ENCODE results near the gene GLP1R.

- TF ChIP-seq, protein P1, sequence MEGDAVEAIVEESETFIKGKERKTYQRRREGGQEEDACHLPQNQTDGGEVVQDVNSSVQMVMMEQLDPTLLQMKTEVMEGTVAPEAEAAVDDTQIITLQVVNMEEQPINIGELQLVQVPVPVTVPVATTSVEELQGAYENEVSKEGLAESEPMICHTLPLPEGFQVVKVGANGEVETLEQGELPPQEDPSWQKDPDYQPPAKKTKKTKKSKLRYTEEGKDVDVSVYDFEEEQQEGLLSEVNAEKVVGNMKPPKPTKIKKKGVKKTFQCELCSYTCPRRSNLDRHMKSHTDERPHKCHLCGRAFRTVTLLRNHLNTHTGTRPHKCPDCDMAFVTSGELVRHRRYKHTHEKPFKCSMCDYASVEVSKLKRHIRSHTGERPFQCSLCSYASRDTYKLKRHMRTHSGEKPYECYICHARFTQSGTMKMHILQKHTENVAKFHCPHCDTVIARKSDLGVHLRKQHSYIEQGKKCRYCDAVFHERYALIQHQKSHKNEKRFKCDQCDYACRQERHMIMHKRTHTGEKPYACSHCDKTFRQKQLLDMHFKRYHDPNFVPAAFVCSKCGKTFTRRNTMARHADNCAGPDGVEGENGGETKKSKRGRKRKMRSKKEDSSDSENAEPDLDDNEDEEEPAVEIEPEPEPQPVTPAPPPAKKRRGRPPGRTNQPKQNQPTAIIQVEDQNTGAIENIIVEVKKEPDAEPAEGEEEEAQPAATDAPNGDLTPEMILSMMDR (IDR thresholded peaks at IDR 0.05), result no peak
- TF ChIP-seq EZH2 (IDR thresholded peaks at IDR 0.05; ENCODE audit: borderline replicate concordance, insufficient read depth, low read depth, low read length, poor library complexity, severe bottlenecking), result no peak
These were observed 44.6 kb downstream of the GLP1R start for GRCh38 chr6:39093149-39093708.

Measured in B cell (primary cell).